GM23338 (cell line): ENCODE data around the gene JAG1. TPM values are rescaled to one million over a fixed set of nuclear protein-coding genes. Genes with fewer than 3 reads are reported as not detected.

Experiments used
- ATAC-seq: fragments of 200-7000 bp; cut with Tn5 transposase; 3 replicates; pipeline ENCODE4 v1.9.1; 2020
- DNase-seq: peaks from one replicate; pipeline ENCODE4 v3.0.0-alpha.2; 2015; ENCODE audit warnings: low spot score
- H2AFZ ChIP-seq: fragments of 200-600 bp; sonication (generic); 2 replicates; pipeline ENCODE4 v1.8.0; 2016; ENCODE audit warnings: antibody characterized with exemption, mild to moderate bottlenecking, moderate library complexity
- H3F3A ChIP-seq: fragments of 200-600 bp; sonication (generic); replicated peaks from 2 replicates; pipeline ENCODE4 v1.8.0; 2017; ENCODE audit warnings: antibody characterized with exemption, mixed run types, low read depth
- H3K27ac ChIP-seq: fragments of 200-600 bp; sonication (generic); 2 replicates; pipeline ENCODE4 v1.6.1; 2016; ENCODE audit warnings: low read depth
- H3K27me3 ChIP-seq: fragments of 200-600 bp; sonication (generic); 2 replicates; pipeline ENCODE4 v1.8.0; 2016; ENCODE audit warnings: mild to moderate bottlenecking, mixed run types, moderate library complexity; ENCODE audit not compliant: insufficient read depth
- H3K36me3 ChIP-seq: fragments of 200-600 bp; sonication (generic); 2 replicates; pipeline ENCODE4 v1.8.0; 2016; ENCODE audit warnings: mild to moderate bottlenecking; ENCODE audit not compliant: insufficient read depth
- H3K4me1 ChIP-seq: fragments of 200-600 bp; sonication (generic); 2 replicates; pipeline ENCODE4 v1.8.0; 2016; ENCODE audit warnings: mild to moderate bottlenecking, moderate library complexity; ENCODE audit not compliant: insufficient read depth
- H3K4me2 ChIP-seq: fragments of 200-600 bp; sonication (generic); 2 replicates; pipeline ENCODE4 v1.7.1; 2017; ENCODE audit warnings: mixed run types
- H3K4me3 ChIP-seq: fragments of 200-600 bp; sonication (generic); 2 replicates; pipeline ENCODE4 v1.6.1; 2016; ENCODE audit warnings: mixed run types
- H3K79me2 ChIP-seq: fragments of 200-600 bp; sonication (generic); replicated peaks from 2 replicates; pipeline ENCODE4 v1.8.0; 2017; ENCODE audit warnings: mild to moderate bottlenecking; ENCODE audit not compliant: insufficient read depth
- H3K9me2 ChIP-seq: fragments of 200-600 bp; sonication (generic); 2 replicates; pipeline ENCODE4 v1.8.0; 2017; ENCODE audit not compliant: insufficient read depth
- H4K20me1 ChIP-seq: fragments of 200-600 bp; sonication (generic); replicated peaks from 2 replicates; pipeline ENCODE4 v1.8.0; 2017; ENCODE audit warnings: mild to moderate bottlenecking; ENCODE audit not compliant: insufficient read depth
- H3K27ac Mint-ChIP-seq: 2 replicates; pipeline ENCODE4 v1.8.0; 2020; ENCODE audit warnings: inconsistent platforms, mild to moderate bottlenecking, moderate library complexity, mixed read lengths
- H3K27me3 Mint-ChIP-seq: 3 replicates; pipeline ENCODE4 v1.8.0; 2022; ENCODE audit warnings: low read depth, mild to moderate bottlenecking, moderate library complexity, mixed read lengths, inconsistent platforms; ENCODE audit not compliant: insufficient read depth, poor library complexity
- H3K36me3 Mint-ChIP-seq: 3 replicates; pipeline ENCODE4 v1.8.0; 2021; ENCODE audit warnings: low read depth, mild to moderate bottlenecking, inconsistent platforms, moderate library complexity, mixed read lengths
- H3K4me1 Mint-ChIP-seq: 3 replicates; pipeline ENCODE4 v1.8.0; 2020; ENCODE audit warnings: mild to moderate bottlenecking, inconsistent platforms, mixed read lengths
- H3K4me3 Mint-ChIP-seq: 3 replicates; pipeline ENCODE4 v1.8.0; 2021; ENCODE audit warnings: moderate library complexity, mild to moderate bottlenecking, inconsistent platforms, mixed read lengths
- H3K9me3 Mint-ChIP-seq: 3 replicates; pipeline ENCODE4 v1.8.0; 2020; ENCODE audit warnings: moderate library complexity, mild to moderate bottlenecking, inconsistent platforms, mixed read lengths
- CREB1 ChIP-seq: fragments of 250-450 bp; sonication (Bioruptor Pico); IDR thresholded peaks from 2 replicates; pipeline ENCODE4 v1.5.0; 2020; ENCODE audit warnings: low read depth, mild to moderate bottlenecking, moderate library complexity
- CTCF ChIP-seq, 2 experiments: fragments of 200-600 bp in 1 of 2; sonication (generic) in 1 of 2; conservative IDR thresholded peaks; 2 replicates each; pipeline versions ENCODE4 v1.5.1 to v1.6.1; 2016 to 2017; ENCODE audit warnings: antibody characterized with exemption in 2 of 2, low read depth in 2 of 2, mild to moderate bottlenecking in 2 of 2, moderate library complexity in 1 of 2
- EZH2 ChIP-seq: fragments of 200-600 bp; sonication (generic); IDR thresholded peaks from one replicate; pipeline ENCODE4 v1.8.0; 2017; ENCODE audit warnings: antibody characterized with exemption, mild to moderate bottlenecking, low read depth; ENCODE audit not compliant: unreplicated experiment
- EZH2phosphoT487 ChIP-seq: fragments of 200-600 bp; sonication (generic); IDR thresholded peaks from one replicate; pipeline ENCODE4 v1.8.1; 2018; ENCODE audit warnings: antibody characterized with exemption; ENCODE audit not compliant: unreplicated experiment
- JUNB ChIP-seq: IDR thresholded peaks from one replicate; pipeline ENCODE4 v1.6.1; 2016; ENCODE audit warnings: antibody characterized with exemption; ENCODE audit not compliant: unreplicated experiment
- NANOG ChIP-seq: IDR thresholded peaks from 2 replicates; pipeline ENCODE4 v1.6.1; 2016; ENCODE audit warnings: antibody characterized with exemption, borderline replicate concordance
- POLR2AphosphoS5 ChIP-seq: IDR thresholded peaks from 2 replicates; pipeline ENCODE4 v1.6.1; 2016; ENCODE audit warnings: antibody characterized with exemption, low read depth
- STAT1 ChIP-seq: IDR thresholded peaks from one replicate; pipeline ENCODE4 v1.6.1; 2016; ENCODE audit warnings: antibody characterized with exemption; ENCODE audit not compliant: unreplicated experiment
- ZNF114 ChIP-seq: fragments of 250-450 bp; sonication (Bioruptor Pico); IDR thresholded peaks from 2 replicates; pipeline ENCODE4 v1.5.0; 2020; ENCODE audit warnings: mild to moderate bottlenecking, moderate library complexity
- ZNF331 ChIP-seq: fragments of 250-450 bp; sonication (Bioruptor Pico); IDR thresholded peaks from 2 replicates; pipeline ENCODE4 v1.5.0; 2020; ENCODE audit warnings: low read depth, mild to moderate bottlenecking, moderate library complexity
- ZNF462 ChIP-seq: fragments of 250-450 bp; sonication (Bioruptor Pico); IDR thresholded peaks from 2 replicates; pipeline ENCODE4 v1.5.0; 2020; ENCODE audit warnings: mild to moderate bottlenecking, moderate library complexity
- polyA plus RNA-seq: library from polyadenylated mRNA; unstranded; fragments of >200 nt; fragmentation: Nextera tagmentation; extraction: Ambion mirVana; gene quantifications from 2 replicates; pipeline ENCODE4 v1.2.1, GENCODE V29; 2016
- total RNA-seq: library from RNA; depleted of rRNA; stranded (reverse); fragments of >200 nt; shearing (Covaris generic); gene quantifications from 2 replicates; pipeline ENCODE4 v1.2.3, GENCODE V29; 2014
- TF ChIP-seq, protein P1 (sequence below): IDR thresholded peaks from one replicate; pipeline ENCODE4 v1.6.1; 2018; ENCODE audit warnings: antibody characterized with exemption; ENCODE audit not compliant: unreplicated experiment
- TF ChIP-seq, protein P2 (sequence below): IDR thresholded peaks from 2 replicates; pipeline ENCODE4 v1.6.1; 2016; ENCODE audit warnings: antibody characterized with exemption

The JAG1 gene
- total and polyA plus RNA-seq, 2 experiments from 2014 or later = 9.7 to 46.5 TPM

DNA sequence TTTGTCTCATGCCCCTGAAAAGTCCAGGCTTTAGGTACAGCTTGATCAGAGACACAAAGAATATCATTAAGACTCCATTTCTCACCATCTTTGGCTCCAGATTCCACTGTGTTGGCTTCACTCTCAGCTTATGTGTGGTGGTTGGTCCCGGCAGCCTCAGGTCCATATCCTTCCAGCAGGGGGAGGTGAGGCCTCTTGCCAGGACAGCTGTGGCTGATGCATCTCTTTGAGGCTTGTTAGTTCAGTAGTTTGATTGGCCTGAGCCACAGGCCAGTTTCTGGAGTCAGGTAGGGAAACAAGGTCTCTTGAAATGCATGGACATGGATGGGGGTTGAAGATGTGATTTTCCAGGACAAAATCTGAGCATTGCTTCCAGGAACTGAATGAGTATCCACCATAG is 62.4 kb downstream of the JAG1 start:
- no peak overlapping the region for H3K27ac Mint-ChIP-seq
- H3K4me3 Mint-ChIP-seq = no peak overlapping the region
- no peak overlapping the region for H3K4me2 ChIP-seq
- no peaks in the 10 kb centered on the region for H3K27me3 Mint-ChIP-seq
- no peaks in the 10 kb centered on the region for H3K4me1 ChIP-seq
- no peaks in the 10 kb centered on the region for H4K20me1 ChIP-seq
- TF ChIP-seq STAT1 (no peak), POLR2AphosphoS5 (no peak), CTCF (conservative IDR thresholded peaks at IDR 0.05; ENCODE audit: low read depth in 2 of 2) (peak; percentile 76 to 87), CREB1 (0 out of 2 replicates have a peak, but pooled peaks have one; percentile 10), EZH2phosphoT487 (no peak), ZNF114 (CRISPR knock-in tag) (no peak), ZNF462 (no peak), ZNF331 (CRISPR knock-in tag) (no peak), EZH2 (no peak), NANOG (no peak), JUNB (no peak)
- TF ChIP-seq, protein P1, sequence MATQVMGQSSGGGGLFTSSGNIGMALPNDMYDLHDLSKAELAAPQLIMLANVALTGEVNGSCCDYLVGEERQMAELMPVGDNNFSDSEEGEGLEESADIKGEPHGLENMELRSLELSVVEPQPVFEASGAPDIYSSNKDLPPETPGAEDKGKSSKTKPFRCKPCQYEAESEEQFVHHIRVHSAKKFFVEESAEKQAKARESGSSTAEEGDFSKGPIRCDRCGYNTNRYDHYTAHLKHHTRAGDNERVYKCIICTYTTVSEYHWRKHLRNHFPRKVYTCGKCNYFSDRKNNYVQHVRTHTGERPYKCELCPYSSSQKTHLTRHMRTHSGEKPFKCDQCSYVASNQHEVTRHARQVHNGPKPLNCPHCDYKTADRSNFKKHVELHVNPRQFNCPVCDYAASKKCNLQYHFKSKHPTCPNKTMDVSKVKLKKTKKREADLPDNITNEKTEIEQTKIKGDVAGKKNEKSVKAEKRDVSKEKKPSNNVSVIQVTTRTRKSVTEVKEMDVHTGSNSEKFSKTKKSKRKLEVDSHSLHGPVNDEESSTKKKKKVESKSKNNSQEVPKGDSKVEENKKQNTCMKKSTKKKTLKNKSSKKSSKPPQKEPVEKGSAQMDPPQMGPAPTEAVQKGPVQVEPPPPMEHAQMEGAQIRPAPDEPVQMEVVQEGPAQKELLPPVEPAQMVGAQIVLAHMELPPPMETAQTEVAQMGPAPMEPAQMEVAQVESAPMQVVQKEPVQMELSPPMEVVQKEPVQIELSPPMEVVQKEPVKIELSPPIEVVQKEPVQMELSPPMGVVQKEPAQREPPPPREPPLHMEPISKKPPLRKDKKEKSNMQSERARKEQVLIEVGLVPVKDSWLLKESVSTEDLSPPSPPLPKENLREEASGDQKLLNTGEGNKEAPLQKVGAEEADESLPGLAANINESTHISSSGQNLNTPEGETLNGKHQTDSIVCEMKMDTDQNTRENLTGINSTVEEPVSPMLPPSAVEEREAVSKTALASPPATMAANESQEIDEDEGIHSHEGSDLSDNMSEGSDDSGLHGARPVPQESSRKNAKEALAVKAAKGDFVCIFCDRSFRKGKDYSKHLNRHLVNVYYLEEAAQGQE = no peak
- TF ChIP-seq, protein P2, sequence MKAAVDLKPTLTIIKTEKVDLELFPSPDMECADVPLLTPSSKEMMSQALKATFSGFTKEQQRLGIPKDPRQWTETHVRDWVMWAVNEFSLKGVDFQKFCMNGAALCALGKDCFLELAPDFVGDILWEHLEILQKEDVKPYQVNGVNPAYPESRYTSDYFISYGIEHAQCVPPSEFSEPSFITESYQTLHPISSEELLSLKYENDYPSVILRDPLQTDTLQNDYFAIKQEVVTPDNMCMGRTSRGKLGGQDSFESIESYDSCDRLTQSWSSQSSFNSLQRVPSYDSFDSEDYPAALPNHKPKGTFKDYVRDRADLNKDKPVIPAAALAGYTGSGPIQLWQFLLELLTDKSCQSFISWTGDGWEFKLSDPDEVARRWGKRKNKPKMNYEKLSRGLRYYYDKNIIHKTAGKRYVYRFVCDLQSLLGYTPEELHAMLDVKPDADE = no peak
- H3K79me2 ChIP-seq = no peaks in the 10 kb centered on the region
- peak; percentile 100 for ATAC-seq
- peak; percentile 84 for DNase-seq
- peaks cover 3% of the 10 kb centered on the region; the same call in 2 of the 3 replicates for H3K4me1 Mint-ChIP-seq
- H3K4me3 ChIP-seq = no peak overlapping the region
- no peak overlapping the region for H3K27ac ChIP-seq
- H3K36me3 ChIP-seq = no peaks in the 10 kb centered on the region
- H3F3A ChIP-seq = no peaks in the 10 kb centered on the region
- no peaks in the 10 kb centered on the region for H3K27me3 ChIP-seq
- no peak overlapping the region for H2AFZ ChIP-seq
- no peaks in the 10 kb centered on the region for H3K9me3 Mint-ChIP-seq
- H3K36me3 Mint-ChIP-seq = peaks cover under 1% of the 10 kb centered on the region; the same call in 1 of the 3 replicates
- peaks cover 7% of the 10 kb centered on the region; the same call in 1 of the 2 replicates for H3K9me2 ChIP-seq
